Measurements from ENCODE around the gene RGS6. TPM values are rescaled to one million over a fixed set of nuclear protein-coding genes. Genes with fewer than 3 reads are reported as not detected.

RGS6 gene
- total RNA-seq, 1 donor from 2014 or later, result 2.0 TPM

- no peak for TF ChIP-seq CTCF (IDR thresholded peaks at IDR 0.05; ENCODE audit: unreplicated experiment)
- no peaks in the 10 kb centered on the region for H3K9me3 Mint-ChIP-seq
- DNase-seq (ENCODE audit: low spot score in 2 of 2, unreplicated experiment in 2 of 2), result peak in 1 of 2 experiments; percentile 35
- peaks cover 6% of the 10 kb centered on the region for H3K27me3 Mint-ChIP-seq (ENCODE audit: low read depth)
- H3K4me3 Mint-ChIP-seq, result no peak overlapping the region
- H3K27ac Mint-ChIP-seq, result no peak overlapping the region
- H3K36me3 Mint-ChIP-seq, result no peaks in the 10 kb centered on the region
- H3K4me1 Mint-ChIP-seq, result peaks cover 49% of the 10 kb centered on the region
These were observed 681.2 kb downstream of the RGS6 start for GRCh38 chr14:72613231-72613974.

- DNase-seq (ENCODE audit: low spot score in 2 of 2, unreplicated experiment in 2 of 2), result peak in 1 of 2 experiments; percentile 35
- no peak for TF ChIP-seq CTCF (IDR thresholded peaks at IDR 0.05; ENCODE audit: unreplicated experiment)
- Mint-ChIP-seq H3K4me3 (no peak overlapping the region), H3K4me1 (peaks cover 53% of the 10 kb centered on the region), H3K36me3 (no peaks in the 10 kb centered on the region), H3K9me3 (no peaks in the 10 kb centered on the region), H3K27me3 (ENCODE audit: low read depth) (peaks cover 6% of the 10 kb centered on the region), H3K27ac (no peak overlapping the region)
These were observed 681.7 kb downstream of the RGS6 start for GRCh38 chr14:72613975-72614319.

- Mint-ChIP-seq H3K27me3 (ENCODE audit: low read depth) (peaks cover 5% of the 10 kb centered on the region), H3K9me3 (no peaks in the 10 kb centered on the region), H3K4me3 (no peak overlapping the region), H3K27ac (no peak overlapping the region), H3K36me3 (no peaks in the 10 kb centered on the region), H3K4me1 (peaks cover 55% of the 10 kb centered on the region)
- TF ChIP-seq CTCF (IDR thresholded peaks at IDR 0.05; ENCODE audit: unreplicated experiment), result no peak
- no peak for DNase-seq (ENCODE audit: low spot score in 2 of 2, unreplicated experiment in 2 of 2)
These were observed 682.1 kb downstream of the RGS6 start for GRCh38 chr14:72614365-72614764.

GRCh38 chr14:72614891-72615415, 682.7 kb downstream of the RGS6 start:
- TF ChIP-seq CTCF (IDR thresholded peaks at IDR 0.05; ENCODE audit: unreplicated experiment), result no peak
- H3K36me3 Mint-ChIP-seq, result no peaks in the 10 kb centered on the region
- H3K4me3 Mint-ChIP-seq, result no peak overlapping the region
- no peaks in the 10 kb centered on the region for H3K9me3 Mint-ChIP-seq
- no peak overlapping the region for H3K27ac Mint-ChIP-seq
- no peak for DNase-seq (ENCODE audit: low spot score in 2 of 2, unreplicated experiment in 2 of 2)
- H3K4me1 Mint-ChIP-seq, result peaks cover 55% of the 10 kb centered on the region
- H3K27me3 Mint-ChIP-seq (ENCODE audit: low read depth), result peaks cover 4% of the 10 kb centered on the region

- Mint-ChIP-seq H3K4me1 (peaks cover 56% of the 10 kb centered on the region), H3K27me3 (ENCODE audit: low read depth) (peaks cover 5% of the 10 kb centered on the region), H3K36me3 (no peaks in the 10 kb centered on the region), H3K4me3 (no peak overlapping the region), H3K9me3 (no peaks in the 10 kb centered on the region), H3K27ac (peak overlapping the region; percentile 75)
- DNase-seq (ENCODE audit: low spot score in 2 of 2, unreplicated experiment in 2 of 2), result no peak
- TF ChIP-seq CTCF (IDR thresholded peaks at IDR 0.05; ENCODE audit: unreplicated experiment), result no peak
These were observed 683.4 kb downstream of the RGS6 start for GRCh38 chr14:72615451-72616121.

Small RNA genes within 50 kb of the gene (microRNA-seq; reads per million reads assigned to microRNA genes)
- not detected for gene MIR7843
